Measurements from ENCODE around the gene CKMT2.

The CKMT2 gene

GRCh38 chr5:81219389-81219788 is 13.7 kb upstream of the CKMT2 start:
- no peak for DNase-seq

- DNase-seq: no peak
These were observed 10.8 kb upstream of the CKMT2 start for GRCh38 chr5:81222285-81222684.

GRCh38 chr5:81225463-81225862 is 7.7 kb upstream of the CKMT2 start:
- DNase-seq: no peak

GRCh38 chr5:81226286-81226685 is 6.8 kb upstream of the CKMT2 start:
- DNase-seq: no peak

GRCh38 chr5:81226949-81227348 is 6.2 kb upstream of the CKMT2 start:
- no peak for DNase-seq

- DNase-seq: no peak
These were observed 5.0 kb upstream of the CKMT2 start for GRCh38 chr5:81228084-81228483.

GRCh38 chr5:81230416-81230815 is 2.7 kb upstream of the CKMT2 start:
- DNase-seq: no peak

GRCh38 chr5:81232464-81233079 is 550 bp upstream of the CKMT2 start:
- no peak for DNase-seq

GRCh38 chr5:81234299-81234698 is 1.2 kb downstream of the CKMT2 start:
- no peak for DNase-seq

- no peak for DNase-seq
These were observed 1.7 kb downstream of the CKMT2 start for GRCh38 chr5:81234801-81235200.

GRCh38 chr5:81235287-81236072 is 2.4 kb downstream of the CKMT2 start:
- DNase-seq: no peak

GRCh38 chr5:81238460-81238859 is 5.3 kb downstream of the CKMT2 start:
- DNase-seq: no peak

- no peak for DNase-seq
These were observed 6.5 kb downstream of the CKMT2 start for GRCh38 chr5:81239613-81240012.

GRCh38 chr5:81241001-81241400 is 7.9 kb downstream of the CKMT2 start:
- no peak for DNase-seq

GRCh38 chr5:81241961-81242648 is 9.0 kb downstream of the CKMT2 start:
- DNase-seq: no peak

- DNase-seq: no peak
These were observed 9.8 kb downstream of the CKMT2 start for GRCh38 chr5:81242906-81243436.

GRCh38 chr5:81244451-81244850 is 11.3 kb downstream of the CKMT2 start:
- no peak for DNase-seq

- no peak for DNase-seq
These were observed 12.7 kb downstream of the CKMT2 start for GRCh38 chr5:81245871-81246235.

GRCh38 chr5:81246697-81247096 is 13.6 kb downstream of the CKMT2 start:
- DNase-seq: no peak

GRCh38 chr5:81247441-81247972 is 14.4 kb downstream of the CKMT2 start:
- DNase-seq: no peak

- DNase-seq: no peak
These were observed 16.1 kb downstream of the CKMT2 start for GRCh38 chr5:81249240-81249639.

- no peak for DNase-seq
These were observed 16.9 kb downstream of the CKMT2 start for GRCh38 chr5:81250004-81250403.

- no peak for DNase-seq
These were observed 18.8 kb downstream of the CKMT2 start for GRCh38 chr5:81251922-81252321.

- no peak for DNase-seq
These were observed 19.8 kb downstream of the CKMT2 start for GRCh38 chr5:81252904-81253303.

Measured in suppressor macrophage treated with lipopolysaccharide for 1 hour (primary cell).